H9 (cell line): ENCODE measurements around the gene SAG. TPM values are rescaled to one million over a fixed set of nuclear protein-coding genes. Genes with fewer than 3 reads are reported as not detected.
A peak's percentile ranks its signal among the peaks of the same experiment; 100 is the strongest.

Source experiments
- DNase-seq: peaks from one replicate; pipeline ENCODE4 v3.0.0-alpha.2; 2017
- H2AFZ ChIP-seq: one replicate; pipeline ENCODE4 v1.6.1; 2013; ENCODE audit warnings: mild to moderate bottlenecking, low read length, control low read depth, moderate library complexity
- H2AK5ac ChIP-seq: 2 replicates; pipeline ENCODE4 v1.6.1; 2013; ENCODE audit warnings: low read length, control low read depth, mixed read lengths; ENCODE audit not compliant: insufficient read length
- H2BK120ac ChIP-seq: one replicate; pipeline ENCODE4 v1.6.1; 2013; ENCODE audit warnings: low read depth, mild to moderate bottlenecking, low read length, control low read depth, inconsistent platforms; ENCODE audit not compliant: poor library complexity, severe bottlenecking
- H2BK12ac ChIP-seq: 2 replicates; pipeline ENCODE4 v1.6.1; 2013; ENCODE audit warnings: low read length, control low read depth, mixed read lengths, low read depth; ENCODE audit not compliant: insufficient read length
- H2BK15ac ChIP-seq: 2 replicates; pipeline ENCODE4 v1.6.1; 2013; ENCODE audit warnings: low read depth, low read length, control low read depth
- H2BK20ac ChIP-seq: one replicate; pipeline ENCODE4 v1.6.1; 2013; ENCODE audit warnings: low read depth, mild to moderate bottlenecking, low read length, control low read depth, inconsistent platforms; ENCODE audit not compliant: poor library complexity, severe bottlenecking
- H2BK5ac ChIP-seq: 2 replicates; pipeline ENCODE4 v1.6.1; 2013; ENCODE audit warnings: low read length, control low read depth, mixed read lengths; ENCODE audit not compliant: insufficient read length
- H3K14ac ChIP-seq: 2 replicates; pipeline ENCODE4 v1.6.1; 2013; ENCODE audit warnings: low read length, control low read depth; ENCODE audit not compliant: insufficient read depth
- H3K18ac ChIP-seq: 2 replicates; pipeline ENCODE4 v1.6.1; 2013; ENCODE audit warnings: low read depth, mild to moderate bottlenecking, mixed read lengths, low read length, control low read depth; ENCODE audit not compliant: insufficient read length
- H3K23ac ChIP-seq: 2 replicates; pipeline ENCODE4 v1.6.1; 2013; ENCODE audit warnings: low read length, control low read depth, mixed read lengths, low read depth; ENCODE audit not compliant: insufficient read length
- H3K23me2 ChIP-seq: 2 replicates; pipeline ENCODE4 v1.6.1; 2013; ENCODE audit warnings: low read depth, mild to moderate bottlenecking, mixed read lengths, low read length, control low read depth; ENCODE audit not compliant: insufficient read length, poor library complexity, severe bottlenecking
- H3K27ac ChIP-seq: 2 replicates; pipeline ENCODE4 v1.5.1; 2013; ENCODE audit warnings: low read length, control low read depth, mixed read lengths, low read depth; ENCODE audit not compliant: insufficient read length
- H3K27me3 ChIP-seq: 2 replicates; pipeline ENCODE4 v1.6.1; 2013; ENCODE audit warnings: low read length, control low read depth, inconsistent platforms; ENCODE audit not compliant: insufficient read depth
- H3K4ac ChIP-seq: 2 replicates; pipeline ENCODE4 v1.6.1; 2013; ENCODE audit warnings: low read depth, mild to moderate bottlenecking, control low read depth, inconsistent platforms, low read length, moderate library complexity
- H3K4me1 ChIP-seq: 2 replicates; pipeline ENCODE4 v1.6.1; 2013; ENCODE audit warnings: low read length, control low read depth, inconsistent platforms; ENCODE audit not compliant: insufficient read depth
- H3K4me2 ChIP-seq: 2 replicates; pipeline ENCODE4 v1.6.1; 2013; ENCODE audit warnings: low read length, control low read depth, mixed read lengths; ENCODE audit not compliant: insufficient read length, insufficient read depth
- H3K56ac ChIP-seq: 2 replicates; pipeline ENCODE4 v1.6.1; 2013; ENCODE audit warnings: low read depth, mild to moderate bottlenecking, mixed read lengths, low read length, control low read depth; ENCODE audit not compliant: insufficient read length
- H3K79me1 ChIP-seq: 2 replicates; pipeline ENCODE4 v1.6.1; 2013; ENCODE audit warnings: low read depth, mild to moderate bottlenecking, moderate library complexity, low read length, control low read depth, inconsistent platforms; ENCODE audit not compliant: insufficient read depth, poor library complexity, severe bottlenecking
- H3K79me2 ChIP-seq: 2 replicates; pipeline ENCODE4 v1.6.1; 2013; ENCODE audit warnings: low read length, control low read depth, inconsistent platforms; ENCODE audit not compliant: insufficient read depth
- H3K9ac ChIP-seq: 2 replicates; pipeline ENCODE4 v1.6.1; 2013; ENCODE audit warnings: low read length, control low read depth, mixed read lengths; ENCODE audit not compliant: insufficient read length; ENCODE audit errors: extremely low read depth
- H3K9me3 ChIP-seq: one replicate; pipeline ENCODE4 v1.6.1; 2013; ENCODE audit warnings: low read depth, low read length, inconsistent platforms; ENCODE audit not compliant: control insufficient read depth
- H3T11ph ChIP-seq: one replicate; pipeline ENCODE4 v1.6.1; 2013; ENCODE audit warnings: mild to moderate bottlenecking, low read length, control low read depth, inconsistent platforms
- H4K20me1 ChIP-seq: one replicate; pipeline ENCODE4 v1.6.1; 2013; ENCODE audit not compliant: control insufficient read depth, insufficient read length, insufficient read depth
- H4K5ac ChIP-seq: 2 replicates; pipeline ENCODE4 v1.6.1; 2013; ENCODE audit warnings: low read depth, mild to moderate bottlenecking, mixed read lengths, low read length, control low read depth; ENCODE audit not compliant: insufficient read length
- H4K8ac ChIP-seq: replicated peaks from 2 replicates; pipeline ENCODE4 v1.6.1; 2013; ENCODE audit warnings: low read length, control low read depth, mixed read lengths, low read depth; ENCODE audit not compliant: insufficient read length
- H4K91ac ChIP-seq: 2 replicates; pipeline ENCODE4 v1.6.1; 2013; ENCODE audit warnings: low read depth, mild to moderate bottlenecking, moderate library complexity, mixed read lengths, low read length, control low read depth; ENCODE audit not compliant: insufficient read length
- H3K27ac Mint-ChIP-seq, 3 experiments: 2 replicates in 2 of 3; 3 replicates in 1 of 3; pipeline ENCODE4 v1.8.0; 2020 to 2021; ENCODE audit warnings: mixed read lengths in 3 of 3, mild to moderate bottlenecking in 1 of 3, moderate library complexity in 1 of 3
- H3K27me3 Mint-ChIP-seq: 2 replicates; pipeline ENCODE4 v1.8.0; 2021; ENCODE audit warnings: low read depth, mild to moderate bottlenecking, moderate library complexity, mixed read lengths
- H3K36me3 Mint-ChIP-seq, 3 experiments: 2 replicates in 2 of 3; 3 replicates in 1 of 3; pipeline ENCODE4 v1.8.0; 2020 to 2021; ENCODE audit warnings: low read depth in 3 of 3, mixed read lengths in 3 of 3; ENCODE audit not compliant: insufficient read depth in 1 of 3
- H3K4me1 Mint-ChIP-seq, 2 experiments: 2 replicates each; pipeline ENCODE4 v1.8.0; 2020; ENCODE audit warnings: mixed read lengths in 2 of 2
- H3K4me3 Mint-ChIP-seq, 2 experiments: 2 replicates in 1 of 2; 3 replicates in 1 of 2; pipeline ENCODE4 v1.8.0; 2020 to 2021; ENCODE audit warnings: mild to moderate bottlenecking in 2 of 2, mixed read lengths in 2 of 2, moderate library complexity in 1 of 2
- H3K9me3 Mint-ChIP-seq, 2 experiments: 2 replicates in 1 of 2; 3 replicates in 1 of 2; pipeline ENCODE4 v1.8.0; 2020; ENCODE audit warnings: mild to moderate bottlenecking in 2 of 2, mixed read lengths in 2 of 2, moderate library complexity in 1 of 2
- WGBS: extraction: QIAGEN DNeasy Blood & Tissue Kit; methylation state at CpG from one replicate; pipeline ENCODE4 v1.1.7; 2013; ENCODE audit warnings: missing lambda C conversion rate, low lambda C conversion rate, mixed read lengths; ENCODE audit not compliant: insufficient read length; ENCODE audit errors: extremely low coverage; 5-methylcytosine and 5-hydroxymethylcytosine counted together
- total RNA-seq: library from RNA; stranded (reverse); gene quantifications from 2 replicates; pipeline ENCODE4 v1.2.1, GENCODE V29; 2021
- TF ChIP-seq, protein P1 (sequence below): fragments of 200-600 bp; sonication (generic); conservative IDR thresholded peaks from 3 replicates; pipeline ENCODE4 v1.8.0; 2021; ENCODE audit warnings: antibody characterized with exemption, mild to moderate bottlenecking

Gene SAG
- total RNA-seq, 1 experiment from 2014 or later: not detected

DNA sequence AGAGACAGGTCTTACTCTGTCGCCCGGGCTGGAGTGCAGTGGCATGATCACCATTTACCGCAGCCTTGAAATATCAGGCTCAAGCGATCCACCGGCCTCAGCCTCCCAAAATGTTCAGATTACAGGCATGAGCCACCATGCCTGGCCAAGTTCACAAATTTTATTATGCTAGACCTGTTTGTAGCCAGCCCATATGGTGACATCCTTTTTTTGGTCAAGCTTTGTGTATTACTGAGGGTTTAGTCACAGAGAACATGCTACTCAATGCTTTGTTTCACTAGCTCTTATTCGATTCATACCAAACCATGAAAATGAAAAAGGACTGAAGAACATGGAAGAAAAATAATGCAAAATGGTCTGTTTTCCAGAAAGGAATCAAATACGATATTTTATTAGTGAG is 88.1 kb downstream of the SAG start:
- TF ChIP-seq, protein P1, sequence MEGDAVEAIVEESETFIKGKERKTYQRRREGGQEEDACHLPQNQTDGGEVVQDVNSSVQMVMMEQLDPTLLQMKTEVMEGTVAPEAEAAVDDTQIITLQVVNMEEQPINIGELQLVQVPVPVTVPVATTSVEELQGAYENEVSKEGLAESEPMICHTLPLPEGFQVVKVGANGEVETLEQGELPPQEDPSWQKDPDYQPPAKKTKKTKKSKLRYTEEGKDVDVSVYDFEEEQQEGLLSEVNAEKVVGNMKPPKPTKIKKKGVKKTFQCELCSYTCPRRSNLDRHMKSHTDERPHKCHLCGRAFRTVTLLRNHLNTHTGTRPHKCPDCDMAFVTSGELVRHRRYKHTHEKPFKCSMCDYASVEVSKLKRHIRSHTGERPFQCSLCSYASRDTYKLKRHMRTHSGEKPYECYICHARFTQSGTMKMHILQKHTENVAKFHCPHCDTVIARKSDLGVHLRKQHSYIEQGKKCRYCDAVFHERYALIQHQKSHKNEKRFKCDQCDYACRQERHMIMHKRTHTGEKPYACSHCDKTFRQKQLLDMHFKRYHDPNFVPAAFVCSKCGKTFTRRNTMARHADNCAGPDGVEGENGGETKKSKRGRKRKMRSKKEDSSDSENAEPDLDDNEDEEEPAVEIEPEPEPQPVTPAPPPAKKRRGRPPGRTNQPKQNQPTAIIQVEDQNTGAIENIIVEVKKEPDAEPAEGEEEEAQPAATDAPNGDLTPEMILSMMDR: no peak
- no peak overlapping the region for H3K18ac ChIP-seq
- H3K9me3 Mint-ChIP-seq: no peaks in the 10 kb centered on the region; a peak in 1 of 5 replicates
- H4K8ac ChIP-seq: no peak overlapping the region
- no peak overlapping the region for H4K5ac ChIP-seq
- no peaks in the 10 kb centered on the region for H4K20me1 ChIP-seq
- no peak overlapping the region for H4K91ac ChIP-seq
- no peak overlapping the region for H2BK15ac ChIP-seq
- no peak for DNase-seq
- no peaks in the 10 kb centered on the region; the same call in 1 of the 2 replicates for H3K4me1 ChIP-seq
- H2BK120ac ChIP-seq: no peak overlapping the region
- WGBS: no CpG with 5 or more reads among the region's 7 CpGs
- H3K27ac Mint-ChIP-seq: 0 out of 7 replicates have a peak overlapping the region, but pooled peaks of 1 of the 3 experiments have one; percentile 32
- H3T11ph ChIP-seq: no peak overlapping the region
- no peaks in the 10 kb centered on the region for H3K27me3 Mint-ChIP-seq
- no peak overlapping the region for H3K27ac ChIP-seq
- H3K14ac ChIP-seq: no peak overlapping the region
- H3K9me3 ChIP-seq: no peaks in the 10 kb centered on the region
- no peak overlapping the region for H3K9ac ChIP-seq
- H2BK5ac ChIP-seq: no peak overlapping the region
- no peak overlapping the region for H2AFZ ChIP-seq
- no peaks in the 10 kb centered on the region for H3K23me2 ChIP-seq
- no peak overlapping the region for H2BK12ac ChIP-seq
- H3K27me3 ChIP-seq: no peaks in the 10 kb centered on the region
- no peak overlapping the region for H3K4ac ChIP-seq
- no peaks in the 10 kb centered on the region for H3K79me1 ChIP-seq
- no peak overlapping the region for H3K56ac ChIP-seq
- H3K4me2 ChIP-seq: no peak overlapping the region
- peaks cover 19 to 20% of the 10 kb centered on the region in 2 experiments for H3K4me1 Mint-ChIP-seq
- no peak overlapping the region for H2AK5ac ChIP-seq
- H3K23ac ChIP-seq: no peak overlapping the region
- H3K4me3 Mint-ChIP-seq: no peak overlapping the region
- H3K36me3 Mint-ChIP-seq: peaks cover 9 to 13% (median 11%) of the 10 kb centered on the region in 3 experiments; a peak in 6 of 7 replicates
- H2BK20ac ChIP-seq: no peak overlapping the region
- no peaks in the 10 kb centered on the region for H3K79me2 ChIP-seq

Other genes starting within 250 kb of the SAG start
- gene INPP5D, start 247.5 kb upstream of the SAG start, total RNA-seq: 12.7 and 13.1 TPM in 2 replicates
- gene ATG16L1, start 56.1 kb upstream of the SAG start, total RNA-seq: 39.3 and 42.0 TPM in 2 replicates
- 18.1 and 20.7 TPM in 2 replicates for gene DGKD, start 46.7 kb downstream of the SAG start, total RNA-seq